Ovary (tissue), 3 donors: ENCODE measurements around the gene NPC2.

Experiments used
- POLR2A ChIP-seq: fragments of 450-650 bp; IDR thresholded peaks from one replicate; pipeline ENCODE4 v1.6.1; 2017; ENCODE audit warnings: antibody characterized with exemption, mild to moderate bottlenecking, moderate library complexity
- TF ChIP-seq, protein P1 (sequence below), 3 donors: fragments of 450-650 bp in 2 of 3; fragments of 200-600 bp in 1 of 3; IDR thresholded peaks; one replicate each; pipeline versions ENCODE4 v1.5.1 to v1.8.0; 2016 to 2022; ENCODE audit warnings: antibody characterized with exemption in 3 of 3, mild to moderate bottlenecking in 1 of 3
- donor health status: DM: no; HTN: no; CAD: no.

DNA sequence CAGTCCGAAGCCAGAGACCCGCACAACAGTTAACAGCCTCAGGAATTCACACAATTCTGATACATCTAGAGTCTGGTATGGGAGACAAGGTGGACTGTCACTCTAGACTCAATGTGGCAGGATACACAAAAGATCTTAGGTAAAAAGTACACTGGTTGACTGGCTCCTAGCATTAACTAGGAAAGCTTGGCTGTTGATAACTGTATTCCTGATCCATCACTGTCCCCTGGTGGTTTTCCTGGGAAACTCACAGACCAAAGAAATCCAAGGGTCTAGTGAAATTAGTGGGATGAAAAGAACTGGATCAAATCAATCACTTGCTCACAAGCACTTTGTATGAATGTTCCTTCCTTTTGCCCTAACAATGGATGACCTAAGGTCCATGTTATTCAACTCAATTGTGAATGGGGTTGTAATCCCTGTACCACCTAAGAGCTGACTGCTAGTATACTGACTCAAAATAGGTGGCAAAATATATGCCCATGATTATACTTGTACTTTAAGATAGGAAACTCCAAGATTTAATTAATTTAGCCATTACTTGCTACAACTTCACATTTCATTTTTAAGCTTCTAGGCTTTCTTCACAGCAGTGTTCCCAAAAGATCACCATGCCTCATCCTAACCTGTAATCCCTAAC is 14.0 kb downstream of the NPC2 start:
- TF ChIP-seq, protein P1, sequence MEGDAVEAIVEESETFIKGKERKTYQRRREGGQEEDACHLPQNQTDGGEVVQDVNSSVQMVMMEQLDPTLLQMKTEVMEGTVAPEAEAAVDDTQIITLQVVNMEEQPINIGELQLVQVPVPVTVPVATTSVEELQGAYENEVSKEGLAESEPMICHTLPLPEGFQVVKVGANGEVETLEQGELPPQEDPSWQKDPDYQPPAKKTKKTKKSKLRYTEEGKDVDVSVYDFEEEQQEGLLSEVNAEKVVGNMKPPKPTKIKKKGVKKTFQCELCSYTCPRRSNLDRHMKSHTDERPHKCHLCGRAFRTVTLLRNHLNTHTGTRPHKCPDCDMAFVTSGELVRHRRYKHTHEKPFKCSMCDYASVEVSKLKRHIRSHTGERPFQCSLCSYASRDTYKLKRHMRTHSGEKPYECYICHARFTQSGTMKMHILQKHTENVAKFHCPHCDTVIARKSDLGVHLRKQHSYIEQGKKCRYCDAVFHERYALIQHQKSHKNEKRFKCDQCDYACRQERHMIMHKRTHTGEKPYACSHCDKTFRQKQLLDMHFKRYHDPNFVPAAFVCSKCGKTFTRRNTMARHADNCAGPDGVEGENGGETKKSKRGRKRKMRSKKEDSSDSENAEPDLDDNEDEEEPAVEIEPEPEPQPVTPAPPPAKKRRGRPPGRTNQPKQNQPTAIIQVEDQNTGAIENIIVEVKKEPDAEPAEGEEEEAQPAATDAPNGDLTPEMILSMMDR (IDR thresholded peaks at IDR 0.05): no peak
- TF ChIP-seq POLR2A: no peak
